Mucosa of descending colon (tissue), 3 donors: ENCODE results near the gene DIRAS1. TPM values are rescaled to one million over a fixed set of nuclear protein-coding genes. Genes with fewer than 3 reads are reported as not detected.

ENCODE experiments used
- ATAC-seq: fragments of 200-7000 bp; cut with Tn5 transposase; one replicate; pipeline ENCODE4 v1.9.1; 2020; ENCODE audit warnings: mild to moderate bottlenecking, moderate library complexity
- DNase-seq, 3 donors: peaks; one replicate each; pipeline ENCODE4 v3.0.0-alpha.2; 2020
- H3K36me3 ChIP-seq: fragments of 200-600 bp; one replicate; pipeline ENCODE4 v1.8.0; 2021; ENCODE audit warnings: low read depth, mild to moderate bottlenecking
- H3K4me1 ChIP-seq: fragments of 200-600 bp; one replicate; pipeline ENCODE4 v1.8.0; 2021; ENCODE audit warnings: low read depth, mild to moderate bottlenecking
- H3K4me3 ChIP-seq: fragments of 200-600 bp; one replicate; pipeline ENCODE4 v1.8.0; 2021; ENCODE audit warnings: mild to moderate bottlenecking
- H3K9me3 ChIP-seq: fragments of 200-600 bp; one replicate; pipeline ENCODE4 v1.8.0; 2021; ENCODE audit warnings: mild to moderate bottlenecking
- CTCF ChIP-seq: fragments of 200-600 bp; IDR thresholded peaks from one replicate; pipeline ENCODE4 v1.8.0; 2022; ENCODE audit warnings: antibody characterized with exemption, mild to moderate bottlenecking
- intact Hi-C, 2 donors: fragments of 100-400 bp; cut with DNase I in 1 of 2; cut with micrococcal nuclease in 1 of 2; formaldehyde crosslinking; loops; one replicate each; pipeline versions ENCODE4 v1.11.0 to v1.11.1; 2022; cut with DNase I, micrococcal nuclease
- total RNA-seq, 3 donors: library from RNA; stranded (reverse); fragmentation: NEBNext Ultra II Directional in 2 of 3; extraction: Animal tissue kit (Norgen Biotek cat#: 25700) in 2 of 3; gene quantifications; one replicate each; pipeline versions ENCODE4 v1.2.1 to v1.2.4, GENCODE V29; 2021 to 2023
- donor health status: DM: no; HTN: no; CAD: no; lungs with moderate emphysema.
- donor health status: DM: no; HTN: no; CAD: no.
- donor health status: DM: no; HTN: yes; CAD: no.

DIRAS1 gene
- total RNA-seq, 3 donors from 2014 or later: 0.20 to 1.7 (median 0.80) TPM

- no peaks in the 10 kb centered on the region for H3K36me3 ChIP-seq
- H3K4me3 ChIP-seq: no peak overlapping the region
- H3K4me1 ChIP-seq: no peaks in the 10 kb centered on the region
- no peaks in the 10 kb centered on the region for H3K9me3 ChIP-seq
- ATAC-seq (no peak), DNase-seq (no peak)
- intact Hi-C loops: no loop called here
- TF ChIP-seq CTCF: no peak
Observed at GRCh38 chr19:2756921-2757881, 36.0 kb upstream of the DIRAS1 start.

- H3K9me3 ChIP-seq: no peaks in the 10 kb centered on the region
- H3K36me3 ChIP-seq: no peaks in the 10 kb centered on the region
- no peak for DNase-seq
- intact Hi-C loops: no loop called here
- H3K4me3 ChIP-seq: no peak overlapping the region
- ATAC-seq: no peak
- TF ChIP-seq CTCF: no peak
- H3K4me1 ChIP-seq: no peaks in the 10 kb centered on the region
Observed at GRCh38 chr19:2756477-2756876, 35.3 kb upstream of the DIRAS1 start.

GRCh38 chr19:2755811-2756210 lies 34.6 kb upstream of the DIRAS1 start:
- DNase-seq: no peak
- no peak for TF ChIP-seq CTCF
- intact Hi-C loops: no loop called here

GRCh38 chr19:2755448-2755705 lies 34.2 kb upstream of the DIRAS1 start:
- ATAC-seq (no peak), DNase-seq (no peak)
- intact Hi-C loops: no loop called here
- no peaks in the 10 kb centered on the region for H3K9me3 ChIP-seq
- no peak overlapping the region for H3K4me3 ChIP-seq
- no peak for TF ChIP-seq CTCF
- H3K4me1 ChIP-seq: no peaks in the 10 kb centered on the region
- no peaks in the 10 kb centered on the region for H3K36me3 ChIP-seq

More at GRCh38 chr19:2755811-2756210, 34.6 kb upstream of the DIRAS1 start:
- Histone ChIP-seq H3K4me1 (no peaks in the 10 kb centered on the region), H3K36me3 (no peaks in the 10 kb centered on the region), H3K4me3 (no peak overlapping the region), H3K9me3 (no peaks in the 10 kb centered on the region)
- ATAC-seq: no peak

- no peak for TF ChIP-seq CTCF
- ATAC-seq (no peak), DNase-seq (no peak)
- Histone ChIP-seq H3K4me1 (no peaks in the 10 kb centered on the region), H3K9me3 (no peaks in the 10 kb centered on the region), H3K4me3 (no peak overlapping the region), H3K36me3 (no peaks in the 10 kb centered on the region)
- intact Hi-C loops: no loop called here
Observed at GRCh38 chr19:2754659-2755447, 33.7 kb upstream of the DIRAS1 start.
